Measurements from ENCODE around the gene TGFBR3L. TPM values are rescaled to one million over a fixed set of nuclear protein-coding genes. Genes with fewer than 3 reads are reported as not detected.

The TGFBR3L gene
- total and polyA plus RNA-seq, 2 of the 4 experiments (the other 2 are of a cell fraction) = 0.94 TPM; not detected in 1

DNA sequence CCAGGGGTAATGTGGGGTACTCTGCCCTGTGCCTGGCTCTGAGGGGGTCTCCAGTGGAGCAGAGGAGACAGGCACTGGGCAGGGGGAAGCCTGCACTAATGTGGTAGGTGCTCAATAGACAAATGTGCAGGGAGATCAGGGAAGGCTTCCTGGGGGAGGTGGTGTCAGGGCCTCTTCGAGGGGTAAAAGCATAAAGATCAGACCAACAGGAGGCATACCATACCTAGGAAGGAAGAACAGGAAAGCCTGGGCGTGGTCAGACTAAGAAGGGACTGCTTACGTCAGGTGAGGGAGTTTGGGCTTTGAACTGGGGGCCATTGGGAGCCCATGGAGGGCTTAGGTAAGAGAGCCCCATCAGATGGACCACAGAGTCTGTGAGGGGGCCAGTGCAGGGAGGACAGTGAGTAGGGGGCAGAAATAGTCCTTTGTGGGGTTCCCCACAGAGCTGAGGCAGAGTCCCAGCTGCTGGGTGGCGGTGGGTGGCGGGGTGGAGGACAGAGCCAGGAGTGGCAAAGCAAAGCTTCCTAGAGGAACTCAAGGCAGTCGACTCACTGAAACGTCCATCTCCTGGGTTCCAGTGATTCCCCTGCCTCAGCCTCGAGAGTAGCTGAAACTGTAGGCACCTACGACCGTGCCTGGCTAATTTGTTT, 49.2 kb upstream of the TGFBR3L start:
- Histone ChIP-seq H2BK15ac (ENCODE audit: low read depth, low read length) (no peak overlapping the region), H2BK5ac (ENCODE audit: low read depth, low read length, poor library complexity, severe bottlenecking) (no peak overlapping the region), H2BK120ac (ENCODE audit: low read depth, low read length) (no peak overlapping the region), H3K56ac (ENCODE audit: extremely low read depth, insufficient read depth, low read length) (no peak overlapping the region), H3K27me3 (ENCODE audit: control insufficient read depth, insufficient read depth, low read length) (peaks cover 6% of the 10 kb centered on the region; the same call in 1 of the 2 replicates), H4K91ac (ENCODE audit: insufficient read depth, low read depth, low read length) (no peak overlapping the region), H3K9me3 (ENCODE audit: control insufficient read depth, insufficient read depth, low read length) (no peaks in the 10 kb centered on the region), H2BK20ac (ENCODE audit: low read depth, low read length) (no peak overlapping the region), H4K20me1 (ENCODE audit: insufficient read depth, low read length) (0 out of 2 replicates have a peak, but pooled peaks cover 7% of the 10 kb centered on the region), H3K27ac (ENCODE audit: insufficient read depth, low read length) (no peak overlapping the region), H3K9ac (ENCODE audit: low read depth, low read length) (no peak overlapping the region), H4K5ac (ENCODE audit: low read depth, low read length) (no peak overlapping the region), H2AFZ (replicated peaks; ENCODE audit: low read length, poor library complexity) (no peak overlapping the region), H4K8ac (ENCODE audit: low read depth in 2 of 2, low read length in 2 of 2) (no peak overlapping the region), H3K79me1 (ENCODE audit: low read depth in 1 of 2, low read length in 2 of 2) (no peaks in the 10 kb centered on the region), H3K4me1 (ENCODE audit: control insufficient read depth, insufficient read depth, low read length) (peaks cover 12% of the 10 kb centered on the region), H3K14ac (replicated peaks; ENCODE audit: low read depth, low read length) (no peak overlapping the region), H3K36me3 (ENCODE audit: control insufficient read depth, insufficient read depth, low read length) (no peaks in the 10 kb centered on the region), H3K4ac (ENCODE audit: low read depth, low read length) (no peak overlapping the region), H3K4me2 (ENCODE audit: low read depth, low read length) (no peak overlapping the region), H2AK9ac (replicated peaks; ENCODE audit: low read depth, low read length, poor library complexity) (peak overlapping the region; percentile 25), H3K18ac (ENCODE audit: low read depth, low read length) (no peak overlapping the region), H2AK5ac (ENCODE audit: low read depth, low read length) (no peak overlapping the region), H3K9me1 (ENCODE audit: insufficient read depth, low read length) (no peaks in the 10 kb centered on the region), H3K4me3 (ENCODE audit: insufficient read depth, low read depth, low read length) (no peak overlapping the region), H3K23ac (ENCODE audit: low read depth, low read length) (no peak overlapping the region)
- POLR2A ChIA-PET (ENCODE audit: unreplicated experiment) = no interaction called here
- dilution Hi-C loops (cut with HindIII; ENCODE audit: low sequenced_read_pairs, unreplicated experiment) = no loop called here
- CTCF ChIA-PET = no interaction called here
- BruUV-seq (replicated peaks) = no TSS peak
- TF ChIP-seq NFE2L2 (IDR thresholded peaks at IDR 0.05; ENCODE audit: low read depth, low read length) (no peak), MAFK (IDR thresholded peaks at IDR 0.05; ENCODE audit: low read depth, low read length) (no peak), CTCF (conservative IDR thresholded peaks at IDR 0.05; ENCODE audit: low read depth, low read length) (no peak), RAD21 (IDR thresholded peaks at IDR 0.05; ENCODE audit: low read length) (no peak), BHLHE40 (IDR thresholded peaks at IDR 0.05; ENCODE audit: low read depth, low read length) (no peak), MXI1 (IDR thresholded peaks at IDR 0.05; ENCODE audit: borderline replicate concordance, low read depth, low read length) (no peak), CHD1 (IDR thresholded peaks at IDR 0.05; ENCODE audit: low read depth, low read length) (no peak), POLR2A (IDR thresholded peaks at IDR 0.05; ENCODE audit: low read depth, low read length) (no peak), RCOR1 (IDR thresholded peaks at IDR 0.05; ENCODE audit: insufficient replicate concordance, low read length) (no peak)
- TF ChIP-seq, protein P1, sequence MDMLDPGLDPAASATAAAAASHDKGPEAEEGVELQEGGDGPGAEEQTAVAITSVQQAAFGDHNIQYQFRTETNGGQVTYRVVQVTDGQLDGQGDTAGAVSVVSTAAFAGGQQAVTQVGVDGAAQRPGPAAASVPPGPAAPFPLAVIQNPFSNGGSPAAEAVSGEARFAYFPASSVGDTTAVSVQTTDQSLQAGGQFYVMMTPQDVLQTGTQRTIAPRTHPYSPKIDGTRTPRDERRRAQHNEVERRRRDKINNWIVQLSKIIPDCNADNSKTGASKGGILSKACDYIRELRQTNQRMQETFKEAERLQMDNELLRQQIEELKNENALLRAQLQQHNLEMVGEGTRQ (IDR thresholded peaks at IDR 0.05; ENCODE audit: low read depth, low read length) = no peak
- DNase-seq (no peak), ATAC-seq (ENCODE audit: low read depth) (no peak)
- in situ Hi-C loops (cut with MboI; ENCODE audit: low sequenced_read_pairs) = no loop called here
- WGBS, 2 experiments (ENCODE audit: extremely low coverage in 2 of 2, insufficient read length in 1 of 2) = 90% methylated on average over 2 of the region's 10 CpGs; no CpG with 5 or more reads in 1 of the 2 experiments
- intact Hi-C loops (cut with micrococcal nuclease) = no loop called here

Data from IMR-90 (cell line).